ENCODE results near the gene MIPEP.
A peak's percentile ranks its signal among the peaks of the same experiment; 100 is the strongest.

MIPEP gene

DNA sequence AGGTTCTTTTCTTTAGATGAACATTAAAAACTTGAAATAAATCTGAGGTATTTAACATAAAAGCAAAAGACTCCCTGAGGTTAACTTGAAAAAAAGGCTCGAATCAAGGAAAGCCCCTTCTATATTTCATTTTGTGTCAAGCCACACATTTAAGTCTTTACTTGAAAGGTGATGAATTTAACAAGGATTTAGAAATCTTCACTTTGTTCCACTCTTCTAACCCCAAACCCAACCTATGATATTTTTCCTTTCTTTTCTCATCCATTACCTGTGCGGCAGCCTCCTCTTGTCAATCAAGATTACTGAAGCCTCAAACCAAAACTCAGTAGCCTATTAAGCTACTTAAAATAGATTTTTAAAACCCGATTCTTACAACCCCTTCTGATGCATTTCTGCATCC, 33.8 kb downstream of the MIPEP start:
- FAIRE-seq (no peak), DNase-seq (ENCODE audit: insufficient read length, low spot score) (no peak)

GRCh38 chr13:23852351-23852750, 36.8 kb downstream of the MIPEP start:
- no peak for DNase-seq (ENCODE audit: insufficient read length, low spot score)
- FAIRE-seq: peak; percentile 79

- DNase-seq (ENCODE audit: insufficient read length, low spot score) (no peak), FAIRE-seq (no peak)
Measured at GRCh38 chr13:23851106-23851505, 38.1 kb downstream of the MIPEP start.

- DNase-seq (ENCODE audit: insufficient read length, low spot score) (no peak), FAIRE-seq (peak; percentile 84)
Measured at GRCh38 chr13:23850134-23850533, 39.1 kb downstream of the MIPEP start.

- DNase-seq (ENCODE audit: insufficient read length, low spot score) (no peak), FAIRE-seq (no peak)
Measured at GRCh38 chr13:23849670-23850069, 39.5 kb downstream of the MIPEP start.

- peak; percentile 77 for FAIRE-seq
- DNase-seq (ENCODE audit: insufficient read length, low spot score): no peak
Measured at GRCh38 chr13:23848646-23849141, 40.5 kb downstream of the MIPEP start.

GRCh38 chr13:23848019-23848418, 41.2 kb downstream of the MIPEP start:
- DNase-seq (ENCODE audit: insufficient read length, low spot score) (no peak), FAIRE-seq (peak; percentile 82)

- FAIRE-seq: peak; percentile 78
Measured at GRCh38 chr13:23847497-23847896, 41.7 kb downstream of the MIPEP start.

DNA sequence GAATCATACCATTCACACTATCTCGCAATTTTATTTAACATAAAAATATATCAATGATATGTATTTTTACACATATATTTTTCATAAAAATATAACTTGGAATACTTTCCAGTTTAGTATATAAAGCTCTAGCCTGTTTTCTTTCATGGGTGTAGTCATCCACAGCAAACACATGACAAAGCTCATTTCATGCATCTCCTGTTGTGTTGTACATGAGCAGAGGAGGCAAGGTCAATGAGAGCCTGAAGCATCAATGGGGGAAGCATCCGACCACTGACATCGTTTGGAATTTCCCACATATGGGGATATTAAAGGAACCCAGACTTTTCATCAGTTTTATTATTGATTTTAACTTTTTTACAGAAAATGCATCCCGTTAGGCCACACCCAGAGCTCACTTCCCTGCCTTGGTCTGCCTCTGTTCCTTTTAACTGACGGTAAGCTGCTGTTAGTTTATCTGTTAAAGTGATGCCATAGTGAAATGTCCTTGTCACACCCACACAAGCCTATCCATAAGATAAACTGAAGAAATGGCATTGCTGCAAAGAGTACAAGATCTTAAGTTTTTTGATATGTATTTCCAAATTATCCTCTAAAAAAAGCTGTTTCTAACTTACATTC, 44.0 kb downstream of the MIPEP start:
- FAIRE-seq (peak; percentile 52), DNase-seq (ENCODE audit: insufficient read length, low spot score) (no peak)

More at GRCh38 chr13:23847497-23847896, 41.7 kb downstream of the MIPEP start:
- no peak for DNase-seq (ENCODE audit: insufficient read length, low spot score)

DNA sequence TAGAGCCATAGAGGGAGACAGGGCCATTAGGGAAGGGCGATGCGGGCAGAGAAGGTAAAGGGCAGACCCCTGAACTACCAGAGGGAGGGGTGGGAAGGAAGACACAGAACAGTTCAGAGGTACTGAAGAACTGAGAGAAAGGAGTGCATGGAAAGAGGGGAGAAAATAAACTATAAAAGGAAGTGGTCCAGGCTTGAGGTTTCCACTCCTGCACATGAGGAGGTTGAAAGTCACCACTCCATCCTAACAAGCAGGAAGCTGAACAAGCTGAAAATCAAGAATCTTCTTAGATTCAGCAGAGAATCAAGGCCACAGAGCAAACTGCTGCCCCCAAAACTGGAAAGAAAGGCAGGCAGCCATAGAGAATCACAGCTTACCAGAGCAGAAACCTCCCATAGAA, 45.1 kb downstream of the MIPEP start:
- DNase-seq (ENCODE audit: insufficient read length, low spot score) (no peak), FAIRE-seq (peak; percentile 96)

GRCh38 chr13:23843436-23843835, 45.8 kb downstream of the MIPEP start:
- DNase-seq (ENCODE audit: insufficient read length, low spot score) (no peak), FAIRE-seq (no peak)

GRCh38 chr13:23842406-23842805, 46.8 kb downstream of the MIPEP start:
- DNase-seq (ENCODE audit: insufficient read length, low spot score): no peak
- FAIRE-seq: no peak

- FAIRE-seq: no peak
- DNase-seq (ENCODE audit: insufficient read length, low spot score): no peak
Measured at GRCh38 chr13:23833733-23834611, 55.2 kb downstream of the MIPEP start.

GRCh38 chr13:23828866-23829265, 60.3 kb downstream of the MIPEP start:
- no peak for DNase-seq (ENCODE audit: insufficient read length, low spot score)
- no peak for FAIRE-seq

- DNase-seq (ENCODE audit: insufficient read length, low spot score) (no peak), FAIRE-seq (peak; percentile 53)
Measured at GRCh38 chr13:23828086-23828485, 61.1 kb downstream of the MIPEP start.

- FAIRE-seq: peak; percentile 40
- DNase-seq (ENCODE audit: insufficient read length, low spot score): no peak
Measured at GRCh38 chr13:23825179-23825578, 64.0 kb downstream of the MIPEP start.

DNA sequence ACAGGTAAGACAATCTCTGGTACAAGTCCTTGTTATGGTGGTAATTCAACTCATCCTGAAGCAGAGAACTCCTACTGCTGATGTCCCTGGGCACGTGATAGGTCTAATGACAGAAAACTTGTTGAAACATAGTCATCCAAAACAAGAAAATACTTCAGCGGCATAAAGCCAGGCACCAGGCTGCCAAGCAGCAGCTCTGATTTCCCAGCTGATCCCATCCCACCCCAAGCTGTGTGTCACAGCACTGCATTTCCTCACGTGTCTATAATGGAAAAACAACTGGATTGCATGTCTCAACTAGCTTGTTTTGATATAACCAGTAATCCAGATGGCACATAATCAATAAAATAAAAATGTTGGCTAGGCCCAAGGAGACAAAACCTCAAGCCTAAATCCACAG, 64.8 kb downstream of the MIPEP start:
- DNase-seq (ENCODE audit: insufficient read length, low spot score) (no peak), FAIRE-seq (peak; percentile 18)

DNA sequence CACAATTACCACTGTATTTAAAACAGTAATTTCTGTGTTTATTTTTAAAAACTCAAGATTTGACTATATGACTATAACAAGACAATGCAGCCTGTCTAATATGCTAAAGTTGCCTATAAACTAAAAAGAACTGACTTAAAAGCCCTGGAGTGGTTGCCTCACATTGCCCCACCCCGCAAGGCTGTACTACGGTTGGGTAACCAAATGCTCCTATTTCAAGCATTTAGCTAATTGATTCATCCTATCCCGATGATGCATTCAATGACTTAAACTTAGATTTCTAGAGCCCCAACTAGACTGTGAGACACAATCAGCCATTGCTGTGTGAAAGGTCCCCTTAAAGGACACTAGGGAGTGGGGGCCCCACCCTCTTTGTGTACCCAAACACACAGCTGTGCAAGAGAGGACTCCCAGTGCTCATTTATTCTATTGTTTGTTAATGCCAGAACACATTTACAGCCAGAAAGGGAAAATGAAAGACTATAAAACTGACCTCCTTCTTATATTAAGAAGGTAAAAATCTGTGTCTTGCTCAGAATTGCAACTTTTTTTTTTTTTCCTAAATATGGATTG, 66.9 kb downstream of the MIPEP start:
- FAIRE-seq (no peak), DNase-seq (ENCODE audit: insufficient read length, low spot score) (no peak)

DNA sequence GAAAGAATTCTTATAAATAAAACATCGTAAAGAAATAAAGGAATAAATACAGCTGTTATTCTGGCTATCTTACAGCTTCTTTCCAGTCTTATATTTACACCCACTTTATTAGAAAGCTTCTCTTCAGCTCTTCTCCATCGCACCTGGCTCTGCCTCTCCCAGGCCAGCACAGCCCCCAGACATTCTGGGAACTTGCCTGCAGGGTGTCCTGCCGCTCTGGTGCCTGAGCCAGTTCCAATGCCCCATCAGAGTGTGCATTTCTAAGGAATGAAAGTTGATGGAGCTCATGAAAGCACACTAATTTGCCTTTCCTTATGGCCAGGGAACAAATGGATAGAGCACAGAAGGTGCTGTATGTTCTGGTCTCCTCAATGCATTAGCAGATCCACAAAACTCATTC, 68.7 kb downstream of the MIPEP start:
- DNase-seq (ENCODE audit: insufficient read length, low spot score): no peak
- no peak for FAIRE-seq

- no peak for FAIRE-seq
- no peak for DNase-seq (ENCODE audit: insufficient read length, low spot score)
Measured at GRCh38 chr13:23817830-23818229, 71.4 kb downstream of the MIPEP start.

DNA sequence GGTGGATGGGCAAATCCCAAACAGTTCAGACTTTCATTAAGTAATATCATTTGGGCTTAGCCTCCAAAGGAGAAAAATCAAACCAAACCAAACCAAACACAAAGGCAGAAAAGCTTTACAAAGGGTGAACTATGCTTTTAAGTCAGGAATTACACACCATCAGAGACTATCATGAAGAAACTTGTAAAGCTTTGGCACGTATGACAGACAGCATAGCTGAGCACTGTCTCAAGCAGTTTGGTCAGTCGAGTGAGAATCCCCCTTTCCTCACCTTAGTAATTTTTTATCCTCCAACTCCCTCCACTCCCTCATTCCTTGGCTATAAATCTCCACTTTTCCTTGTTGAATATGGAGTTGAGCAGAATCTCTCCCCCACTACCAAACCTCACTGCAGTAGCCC, 72.1 kb downstream of the MIPEP start:
- DNase-seq (ENCODE audit: insufficient read length, low spot score) (no peak), FAIRE-seq (no peak)

- FAIRE-seq: no peak
- no peak for DNase-seq (ENCODE audit: insufficient read length, low spot score)
Measured at GRCh38 chr13:23813635-23814034, 75.6 kb downstream of the MIPEP start.
